HEK293 (cell line): Measurements from ENCODE around the gene NLRP9.

Experiments
- CTCF ChIA-PET: fragments of 350-600 bp; formaldehyde crosslinking; extraction: SDS; loops from one replicate; lab custom pipeline; 2021; ENCODE audit warnings: antibody characterized with exemption; lab: Yijun Ruan, JAX
- POLR2A ChIA-PET: fragments of 300-600 bp; formaldehyde crosslinking; extraction: SDS; loops from one replicate; lab custom pipeline; 2020; ENCODE audit warnings: antibody characterized with exemption, inconsistent platforms; lab: Yijun Ruan, JAX
- H3K27ac ChIP-seq: fragments of 200-500 bp; sonication (Bioruptor generic); 2 replicates; pipeline ENCODE4 v1.5.1; 2014; ENCODE audit warnings: low read depth, low read length, control low read depth, inconsistent platforms; ENCODE audit errors: extremely low read depth
- H3K36me3 ChIP-seq, 2 experiments: fragments of 200-500 bp in 1 of 2; sonication (Bioruptor generic) in 1 of 2; 1 replicate in 1 of 2; 2 replicates in 1 of 2; pipeline ENCODE4 v1.5.1; 2014 to 2017; ENCODE audit warnings: inconsistent platforms in 2 of 2, low read length in 2 of 2; ENCODE audit not compliant: control insufficient read depth in 2 of 2, insufficient read depth in 1 of 2
- H3K4me1 ChIP-seq: fragments of 200-500 bp; sonication (Bioruptor generic); 2 replicates; pipeline ENCODE4 v1.5.1; 2014; ENCODE audit warnings: mild to moderate bottlenecking, low read length, inconsistent platforms; ENCODE audit not compliant: control insufficient read depth, insufficient read depth
- H3K4me3 ChIP-seq: 2 replicates; pipeline ENCODE4 v1.5.1; 2011; ENCODE audit warnings: low read depth, mild to moderate bottlenecking, control low read depth, low read length, moderate library complexity
- H3K9me3 ChIP-seq: fragments of 200-500 bp; sonication (Bioruptor generic); 2 replicates; pipeline ENCODE4 v1.5.1; 2014; ENCODE audit warnings: low read depth, low read length, inconsistent platforms; ENCODE audit not compliant: control insufficient read depth, insufficient read depth
- BCL11A ChIP-seq: fragments of 450-650 bp; formaldehyde crosslinking; IDR thresholded peaks from 2 replicates; pipeline ENCODE4 v1.5.1; 2016; ENCODE audit warnings: low read depth, missing biosample characterization, missing genetic modification characterization
- BCL11B ChIP-seq: fragments of 450-650 bp; formaldehyde crosslinking; IDR thresholded peaks from 2 replicates; pipeline ENCODE4 v1.5.1; 2016; ENCODE audit warnings: low read depth, missing biosample characterization, missing genetic modification characterization
- FEZF1 ChIP-seq: fragments of 450-650 bp; formaldehyde crosslinking; IDR thresholded peaks from 2 replicates; pipeline ENCODE4 v1.5.1; 2016; ENCODE audit warnings: missing biosample characterization, missing genetic modification characterization
- GLIS2 ChIP-seq: fragments of 450-650 bp; formaldehyde crosslinking; IDR thresholded peaks from 2 replicates; pipeline ENCODE4 v1.5.1; 2016; ENCODE audit warnings: missing biosample characterization, missing genetic modification characterization
- HOXD13 ChIP-seq: sonication (generic); formaldehyde crosslinking; IDR thresholded peaks from 2 replicates; pipeline ENCODE4 v1.8.0; 2022; ENCODE audit warnings: missing genetic modification reagents, borderline replicate concordance
- IKZF3 ChIP-seq: fragments of 450-650 bp; IDR thresholded peaks from 2 replicates; pipeline ENCODE4 v1.5.0; 2018; ENCODE audit warnings: missing biosample characterization, mild to moderate bottlenecking, missing genetic modification characterization, moderate library complexity
- MZF1 ChIP-seq: fragments of 450-650 bp; formaldehyde crosslinking; IDR thresholded peaks from 2 replicates; pipeline ENCODE4 v1.5.1; 2017; ENCODE audit warnings: missing biosample characterization, missing genetic modification characterization, borderline replicate concordance
- OSR2 ChIP-seq: fragments of 450-650 bp; formaldehyde crosslinking; IDR thresholded peaks from 2 replicates; pipeline ENCODE4 v1.5.1; 2016; ENCODE audit warnings: missing biosample characterization, missing genetic modification characterization
- SCRT1 ChIP-seq: fragments of 450-650 bp; formaldehyde crosslinking; IDR thresholded peaks from 2 replicates; pipeline ENCODE4 v1.5.1; 2016; ENCODE audit warnings: missing biosample characterization, missing genetic modification characterization, borderline replicate concordance
- SCRT2 ChIP-seq: fragments of 450-650 bp; formaldehyde crosslinking; IDR thresholded peaks from 2 replicates; pipeline ENCODE4 v1.5.1; 2016; ENCODE audit warnings: missing biosample characterization, missing genetic modification characterization
- TRIM28 ChIP-seq: IDR thresholded peaks from 2 replicates; pipeline ENCODE4 v1.6.1; 2011; ENCODE audit warnings: low read length, control low read depth, borderline replicate concordance
- ZBTB1 ChIP-seq: fragments of 450-650 bp; formaldehyde crosslinking; IDR thresholded peaks from 2 replicates; pipeline ENCODE4 v1.5.1; 2016; ENCODE audit warnings: missing biosample characterization, missing genetic modification characterization
- ZBTB17 ChIP-seq: fragments of 450-650 bp; formaldehyde crosslinking; IDR thresholded peaks from 2 replicates; pipeline ENCODE4 v1.5.1; 2016; ENCODE audit warnings: missing biosample characterization, missing genetic modification characterization
- ZBTB20 ChIP-seq: fragments of 450-650 bp; formaldehyde crosslinking; IDR thresholded peaks from 2 replicates; pipeline ENCODE4 v1.5.1; 2016; ENCODE audit warnings: missing biosample characterization, missing genetic modification characterization
- ZFP69B ChIP-seq: fragments of 450-650 bp; formaldehyde crosslinking; IDR thresholded peaks from 2 replicates; pipeline ENCODE4 v1.5.1; 2016; ENCODE audit warnings: missing biosample characterization, missing genetic modification characterization
- ZNF10 ChIP-seq: fragments of 450-650 bp; formaldehyde crosslinking; IDR thresholded peaks from 2 replicates; pipeline ENCODE4 v1.5.1; 2017; ENCODE audit warnings: missing biosample characterization, missing genetic modification characterization
- ZNF140 ChIP-seq: fragments of 450-650 bp; formaldehyde crosslinking; IDR thresholded peaks from 2 replicates; pipeline ENCODE4 v1.5.1; 2016; ENCODE audit warnings: missing biosample characterization, missing genetic modification characterization
- ZNF211 ChIP-seq: fragments of 450-650 bp; formaldehyde crosslinking; IDR thresholded peaks from 2 replicates; pipeline ENCODE4 v1.5.1; 2016; ENCODE audit warnings: low read depth, missing biosample characterization, missing genetic modification characterization
- ZNF221 ChIP-seq: fragments of 450-650 bp; formaldehyde crosslinking; IDR thresholded peaks from 2 replicates; pipeline ENCODE4 v1.5.1; 2017; ENCODE audit warnings: missing biosample characterization, missing genetic modification characterization, borderline replicate concordance
- ZNF248 ChIP-seq: fragments of 450-650 bp; formaldehyde crosslinking; IDR thresholded peaks from 2 replicates; pipeline ENCODE4 v1.5.1; 2017; ENCODE audit warnings: missing biosample characterization, missing genetic modification characterization
- ZNF274 ChIP-seq, 2 experiments: fragments of 200-500 bp in 1 of 2; fragments of 450-650 bp in 1 of 2; sonication (Bioruptor generic) in 1 of 2; formaldehyde crosslinking in 1 of 2; IDR thresholded peaks; 2 replicates each; pipeline versions ENCODE4 v1.5.1 to v1.6.1; 2014 to 2016; ENCODE audit warnings: borderline replicate concordance in 1 of 2, inconsistent platforms in 1 of 2, low read length in 1 of 2, missing biosample characterization in 1 of 2, missing genetic modification characterization in 1 of 2
- ZNF335 ChIP-seq: fragments of 450-650 bp; formaldehyde crosslinking; conservative IDR thresholded peaks from 2 replicates; pipeline ENCODE4 v1.5.1; 2016; ENCODE audit warnings: missing biosample characterization, missing genetic modification characterization
- ZNF433 ChIP-seq: fragments of 450-650 bp; formaldehyde crosslinking; IDR thresholded peaks from 2 replicates; pipeline ENCODE4 v1.5.1; 2016; ENCODE audit warnings: missing biosample characterization, missing genetic modification characterization, low read depth
- ZNF600 ChIP-seq: fragments of 450-650 bp; formaldehyde crosslinking; IDR thresholded peaks from 2 replicates; pipeline ENCODE4 v1.5.1; 2016; ENCODE audit warnings: missing biosample characterization, missing genetic modification characterization
- ZNF629 ChIP-seq: fragments of 450-650 bp; formaldehyde crosslinking; IDR thresholded peaks from 2 replicates; pipeline ENCODE4 v1.5.1; 2017; ENCODE audit warnings: missing biosample characterization, missing genetic modification characterization
- ZNF670 ChIP-seq: fragments of 450-650 bp; formaldehyde crosslinking; IDR thresholded peaks from 2 replicates; pipeline ENCODE4 v1.5.1; 2016; ENCODE audit warnings: missing biosample characterization, missing genetic modification characterization, low read depth
- ZNF843 ChIP-seq: fragments of 450-650 bp; formaldehyde crosslinking; IDR thresholded peaks from 2 replicates; pipeline ENCODE4 v1.5.1; 2016; ENCODE audit warnings: missing biosample characterization, missing genetic modification characterization
- TF ChIP-seq, protein P1 (sequence below): fragments of 450-650 bp; formaldehyde crosslinking; IDR thresholded peaks from 2 replicates; pipeline ENCODE4 v1.5.1; 2016; ENCODE audit warnings: missing biosample characterization, missing genetic modification characterization, low read depth
- TF ChIP-seq, protein P2 (sequence below): fragments of 450-650 bp; formaldehyde crosslinking; IDR thresholded peaks from 2 replicates; pipeline ENCODE4 v1.5.1; 2016; ENCODE audit warnings: missing biosample characterization, missing genetic modification characterization
- TF ChIP-seq, protein P3 (sequence below): fragments of 450-650 bp; formaldehyde crosslinking; IDR thresholded peaks from 2 replicates; pipeline ENCODE4 v1.5.1; 2016; ENCODE audit warnings: missing biosample characterization, missing genetic modification characterization
- TF ChIP-seq, protein P4 (sequence below): fragments of 450-650 bp; IDR thresholded peaks from 2 replicates; pipeline ENCODE4 v1.5.1; 2018; ENCODE audit warnings: missing biosample characterization, missing genetic modification characterization

Gene NLRP9

DNA sequence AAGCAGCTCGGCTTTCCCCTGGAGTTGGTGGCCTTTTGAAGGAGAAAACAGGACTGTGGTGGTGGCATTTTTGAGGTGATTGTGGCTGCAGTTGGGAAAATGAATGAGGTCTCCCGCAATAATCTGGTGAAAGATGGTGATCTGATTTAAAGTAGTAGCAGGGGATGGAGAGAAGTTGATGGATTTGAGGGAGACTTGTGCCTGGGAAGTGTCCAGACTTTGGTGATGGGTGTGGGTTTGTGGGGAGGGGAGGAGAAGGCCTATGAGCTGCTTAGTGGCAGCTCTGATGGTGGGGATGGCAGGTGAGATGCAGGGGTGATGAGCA is 67.2 kb downstream of the NLRP9 start:
- POLR2A ChIA-PET = interaction anchor here (0.6 to 1.9 kb wide), 10 partner anchors 12 to 1662 kb away, joined by 3 to 21 read pairs (median 5); partner anchors contain the start of genes HSPBP1, U2AF2 and UBE2S
- Histone ChIP-seq H3K4me1 (peaks cover 12% of the 10 kb centered on the region), H3K36me3 (peaks cover 29 to 64% of the 10 kb centered on the region in 2 experiments; a peak in 2 of 3 replicates), H3K4me3 (no peak overlapping the region), H3K27ac (peak overlapping the region; percentile 39; the same call in 1 of the 2 replicates), H3K9me3 (no peaks in the 10 kb centered on the region)
- TF ChIP-seq SCRT2 (tag by site-specific recombination) (no peak), IKZF3 (0 out of 2 replicates have a peak, but pooled peaks have one; percentile 9), ZNF10 (tag by site-specific recombination) (peak; percentile 96), ZBTB20 (tag by site-specific recombination) (no peak), SCRT1 (tag by site-specific recombination) (no peak), ZNF600 (tag by site-specific recombination) (0 out of 2 replicates have a peak, but pooled peaks have one; percentile 24), ZFP69B (tag by site-specific recombination) (no peak), ZBTB1 (no peak), ZNF670 (tag by site-specific recombination) (no peak), OSR2 (peak; percentile 58), ZNF211 (no peak), ZNF248 (tag by site-specific recombination) (no peak), ZNF335 (tag by site-specific recombination) (0 out of 2 replicates have a peak, but pooled peaks have one; percentile 2), ZBTB17 (peak; percentile 73), ZNF433 (no peak), TRIM28 (no peak), ZNF221 (tag by site-specific recombination) (no peak)
- TF ChIP-seq, protein P1, sequence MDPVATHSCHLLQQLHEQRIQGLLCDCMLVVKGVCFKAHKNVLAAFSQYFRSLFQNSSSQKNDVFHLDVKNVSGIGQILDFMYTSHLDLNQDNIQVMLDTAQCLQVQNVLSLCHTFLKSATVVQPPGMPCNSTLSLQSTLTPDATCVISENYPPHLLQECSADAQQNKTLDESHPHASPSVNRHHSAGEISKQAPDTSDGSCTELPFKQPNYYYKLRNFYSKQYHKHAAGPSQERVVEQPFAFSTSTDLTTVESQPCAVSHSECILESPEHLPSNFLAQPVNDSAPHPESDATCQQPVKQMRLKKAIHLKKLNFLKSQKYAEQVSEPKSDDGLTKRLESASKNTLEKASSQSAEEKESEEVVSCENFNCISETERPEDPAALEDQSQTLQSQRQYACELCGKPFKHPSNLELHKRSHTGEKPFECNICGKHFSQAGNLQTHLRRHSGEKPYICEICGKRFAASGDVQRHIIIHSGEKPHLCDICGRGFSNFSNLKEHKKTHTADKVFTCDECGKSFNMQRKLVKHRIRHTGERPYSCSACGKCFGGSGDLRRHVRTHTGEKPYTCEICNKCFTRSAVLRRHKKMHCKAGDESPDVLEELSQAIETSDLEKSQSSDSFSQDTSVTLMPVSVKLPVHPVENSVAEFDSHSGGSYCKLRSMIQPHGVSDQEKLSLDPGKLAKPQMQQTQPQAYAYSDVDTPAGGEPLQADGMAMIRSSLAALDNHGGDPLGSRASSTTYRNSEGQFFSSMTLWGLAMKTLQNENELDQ (tag by site-specific recombination) = no peak
- TF ChIP-seq, protein P2, sequence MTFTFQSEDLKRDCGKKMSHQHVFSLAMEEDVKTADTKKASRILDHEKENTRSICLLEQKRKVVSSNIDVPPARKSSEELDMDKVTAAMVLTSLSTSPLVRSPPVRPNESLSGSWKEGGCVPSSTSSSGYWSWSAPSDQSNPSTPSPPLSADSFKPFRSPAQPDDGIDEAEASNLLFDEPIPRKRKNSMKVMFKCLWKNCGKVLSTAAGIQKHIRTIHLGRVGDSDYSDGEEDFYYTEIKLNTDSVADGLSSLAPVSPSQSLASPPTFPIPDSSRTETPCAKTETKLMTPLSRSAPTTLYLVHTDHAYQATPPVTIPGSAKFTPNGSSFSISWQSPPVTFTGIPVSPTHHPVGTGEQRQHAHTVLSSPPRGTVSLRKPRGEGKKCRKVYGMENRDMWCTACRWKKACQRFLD (tag by site-specific recombination) = no peak
- TF ChIP-seq, protein P3, sequence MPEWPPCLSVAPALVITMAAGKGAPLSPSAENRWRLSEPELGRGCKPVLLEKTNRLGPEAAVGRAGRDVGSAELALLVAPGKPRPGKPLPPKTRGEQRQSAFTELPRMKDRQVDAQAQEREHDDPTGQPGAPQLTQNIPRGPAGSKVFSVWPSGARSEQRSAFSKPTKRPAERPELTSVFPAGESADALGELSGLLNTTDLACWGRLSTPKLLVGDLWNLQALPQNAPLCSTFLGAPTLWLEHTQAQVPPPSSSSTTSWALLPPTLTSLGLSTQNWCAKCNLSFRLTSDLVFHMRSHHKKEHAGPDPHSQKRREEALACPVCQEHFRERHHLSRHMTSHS (tag by site-specific recombination) = no peak
- CTCF ChIA-PET = interaction anchor here (0.5 to 2.5 kb wide), 16 partner anchors 8 to 1694 kb away, joined by 3 to 36 read pairs (median 4); partner anchors contain the start of gene U2AF2

DNA sequence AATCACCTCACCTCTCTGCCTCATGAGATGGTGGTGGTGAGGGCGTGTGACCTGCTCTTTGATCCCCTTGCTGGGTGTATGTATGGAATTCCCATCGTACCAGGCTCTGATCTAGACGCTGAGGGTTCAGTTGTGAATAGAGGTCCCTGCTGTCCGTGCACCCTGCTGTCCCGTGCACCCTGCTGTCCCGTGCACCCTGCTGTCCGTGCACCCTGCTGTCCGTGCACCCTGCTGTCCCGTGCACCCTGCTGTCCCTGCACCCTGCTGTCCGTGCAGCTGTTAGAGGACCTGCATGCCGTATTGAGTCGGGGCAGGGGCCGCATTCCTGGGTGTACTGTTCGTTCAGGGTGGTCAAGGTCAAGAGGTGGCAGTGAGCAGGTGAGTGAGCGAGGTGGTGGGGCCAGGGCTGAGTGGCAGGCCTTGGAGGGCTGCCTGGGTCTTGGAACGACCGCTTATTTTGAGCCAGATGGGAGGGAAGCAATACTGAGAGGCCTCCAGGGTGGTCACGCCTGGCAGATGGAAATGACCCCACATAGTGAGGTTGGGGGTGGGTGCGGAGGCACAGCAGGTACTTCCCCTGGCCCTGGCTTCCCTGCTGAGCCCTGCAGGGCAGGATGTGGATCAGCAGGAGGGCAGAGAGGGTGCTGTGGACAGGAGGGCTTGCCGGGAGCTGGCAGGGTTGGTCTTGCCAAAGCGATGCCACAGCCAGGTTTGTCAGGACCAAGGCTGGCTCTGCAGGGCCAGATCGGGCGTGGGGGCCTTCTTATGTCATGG is 67.7 kb downstream of the NLRP9 start:
- Histone ChIP-seq H3K9me3 (no peaks in the 10 kb centered on the region), H3K4me1 (peaks cover 12% of the 10 kb centered on the region), H3K27ac (peak overlapping the region; percentile 39; the same call in 1 of the 2 replicates), H3K36me3 (peaks cover 29 to 70% of the 10 kb centered on the region in 2 experiments; a peak in 2 of 3 replicates), H3K4me3 (no peak overlapping the region)
- ChIA-PET POLR2A (interaction anchor here (0.6 to 1.9 kb wide), 5 partner anchors 14 to 1663 kb away, joined by 5 to 21 read pairs (median 5); partner anchors contain the start of genes HSPBP1 and U2AF2), CTCF (interaction anchor here (0.7 to 2.5 kb wide), 10 partner anchors 10 to 139 kb away, joined by 3 to 36 read pairs (median 6); partner anchors contain the start of gene U2AF2)
- TF ChIP-seq GLIS2 (tag by site-specific recombination) (peak; percentile 74), ZNF274 (IDR thresholded peaks at IDR 0.05; ENCODE audit: low read length) (no peak), ZNF274 (tag by site-specific recombination; IDR thresholded peaks at IDR 0.05; ENCODE audit: borderline replicate concordance) (no peak), MZF1 (tag by site-specific recombination) (no peak), ZNF140 (tag by site-specific recombination) (no peak), HOXD13 (CRISPR knock-in tag) (no peak), ZNF843 (tag by site-specific recombination) (no peak), FEZF1 (tag by site-specific recombination) (no peak), BCL11B (tag by site-specific recombination) (peak; percentile 52), BCL11A (tag by site-specific recombination) (peak; percentile 78; the same call in 1 of the 2 replicates), ZNF629 (no peak)
- TF ChIP-seq, protein P4, sequence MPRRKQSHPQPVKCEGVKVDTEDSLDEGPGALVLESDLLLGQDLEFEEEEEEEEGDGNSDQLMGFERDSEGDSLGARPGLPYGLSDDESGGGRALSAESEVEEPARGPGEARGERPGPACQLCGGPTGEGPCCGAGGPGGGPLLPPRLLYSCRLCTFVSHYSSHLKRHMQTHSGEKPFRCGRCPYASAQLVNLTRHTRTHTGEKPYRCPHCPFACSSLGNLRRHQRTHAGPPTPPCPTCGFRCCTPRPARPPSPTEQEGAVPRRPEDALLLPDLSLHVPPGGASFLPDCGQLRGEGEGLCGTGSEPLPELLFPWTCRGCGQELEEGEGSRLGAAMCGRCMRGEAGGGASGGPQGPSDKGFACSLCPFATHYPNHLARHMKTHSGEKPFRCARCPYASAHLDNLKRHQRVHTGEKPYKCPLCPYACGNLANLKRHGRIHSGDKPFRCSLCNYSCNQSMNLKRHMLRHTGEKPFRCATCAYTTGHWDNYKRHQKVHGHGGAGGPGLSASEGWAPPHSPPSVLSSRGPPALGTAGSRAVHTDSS = no peak
